Measurements from ENCODE around the gene TTI1.

GRCh38 chr20:37980876-37981275 is 52.4 kb downstream of the TTI1 start:
- TF ChIP-seq CTCF (IDR thresholded peaks at IDR 0.05) (no peak), POLR2A (IDR thresholded peaks at IDR 0.05) (no peak), EP300 (IDR thresholded peaks at IDR 0.05) (no peak)

All from ovary (tissue), 3 donors.